GM18498 (cell line): ENCODE measurements around the gene PEX11G.
"Not testable (repeated sequence)": the region's sequence is repeated elsewhere in the genome, so short reads cannot be mapped to it uniquely, and the experiment has no call there.

ENCODE experiments used
- ATAC-seq: cut with Tn5 transposase; IDR thresholded peaks from one replicate; pipeline ENCODE4 v1.9.1; 2021; ENCODE audit warnings: mild to moderate bottlenecking, moderate library complexity; ENCODE audit not compliant: unreplicated experiment

Gene PEX11G

GRCh38 chr19:7441468-7442146, 47.2 kb downstream of the PEX11G start:
- no peak for ATAC-seq

GRCh38 chr19:7440188-7440975, 48.5 kb downstream of the PEX11G start:
- ATAC-seq: no peak

- no peak for ATAC-seq
These were observed 53.2 kb downstream of the PEX11G start for GRCh38 chr19:7435586-7435985.

GRCh38 chr19:7434391-7434790, 54.4 kb downstream of the PEX11G start:
- ATAC-seq: no peak

GRCh38 chr19:7433456-7433855, 55.4 kb downstream of the PEX11G start:
- ATAC-seq: not testable (repeated sequence)

GRCh38 chr19:7429638-7430282, 59.1 kb downstream of the PEX11G start:
- no peak for ATAC-seq

GRCh38 chr19:7428651-7429113, 60.2 kb downstream of the PEX11G start:
- no peak for ATAC-seq

GRCh38 chr19:7427944-7428343, 60.9 kb downstream of the PEX11G start:
- no peak for ATAC-seq

GRCh38 chr19:7426986-7427385, 61.8 kb downstream of the PEX11G start:
- ATAC-seq: no peak
